ENCODE results near the gene OGFR.
A peak's percentile ranks its signal among the peaks of the same experiment; 100 is the strongest.

The OGFR gene

DNA sequence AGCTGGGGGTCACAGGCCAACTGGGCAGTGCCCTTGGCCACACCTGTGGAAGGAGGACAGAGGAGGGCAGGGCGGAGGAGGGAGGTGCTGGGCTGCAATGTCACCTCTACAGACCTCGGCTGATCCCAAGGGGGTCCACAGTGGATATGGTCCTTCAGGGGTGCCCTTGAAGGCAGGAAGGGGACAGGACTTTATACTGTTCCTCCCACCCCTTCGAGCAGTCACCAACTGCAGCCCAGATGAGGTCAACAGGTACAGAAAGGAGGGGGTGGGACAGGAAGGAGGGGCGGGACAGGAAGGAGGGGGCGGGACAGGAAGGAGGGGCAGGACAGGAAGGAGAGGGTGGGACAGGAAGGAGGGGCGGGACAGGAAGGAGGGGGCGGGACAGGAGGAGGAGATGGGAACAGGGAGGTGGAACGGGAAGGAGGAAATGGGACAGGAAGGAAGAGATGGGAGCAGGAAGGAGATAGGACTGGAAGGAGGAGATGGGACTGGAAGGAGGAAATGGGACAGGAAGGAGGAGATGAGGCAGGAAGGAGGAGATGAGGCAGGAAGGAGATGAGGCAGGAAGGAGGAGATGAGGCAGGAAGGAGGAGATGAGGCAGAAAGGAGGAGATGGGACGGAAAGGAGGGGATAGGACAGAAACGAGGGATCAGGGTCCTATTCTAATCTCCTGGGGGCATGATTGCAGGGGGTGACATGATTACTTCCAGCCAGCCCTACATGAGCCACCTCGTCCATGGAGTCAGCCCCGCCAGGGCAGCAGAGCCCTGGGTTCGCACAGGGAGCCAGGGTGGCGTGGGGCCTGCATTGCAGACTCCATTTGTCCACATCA lies 27.7 kb upstream of the OGFR start:
- TF ChIP-seq TAF1 (IDR thresholded peaks at IDR 0.05; ENCODE audit: borderline replicate concordance, low read depth, low read length) (no peak), POLR2A (IDR thresholded peaks at IDR 0.05; ENCODE audit: low read depth, low read length) (no peak), POLR2AphosphoS5 (IDR thresholded peaks at IDR 0.05; ENCODE audit: low read depth, low read length) (no peak)
- DNase-seq (ENCODE audit: insufficient read length): peak; percentile 75
- FAIRE-seq: peak; percentile 82

DNA sequence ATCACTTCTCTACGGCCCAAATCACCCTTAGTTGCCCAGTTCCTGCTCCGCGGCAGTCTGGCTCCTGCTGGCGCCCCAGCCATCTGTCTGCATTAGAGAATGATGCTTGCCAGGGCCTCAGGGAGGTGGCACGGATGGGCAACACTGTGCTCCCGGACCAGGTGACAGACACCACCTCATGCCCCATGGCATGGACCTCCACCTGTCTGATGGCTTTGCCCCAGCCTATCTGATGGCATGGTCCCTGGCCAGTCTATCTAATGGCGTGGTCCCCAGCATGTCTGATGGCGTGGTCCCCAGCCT lies 27.2 kb upstream of the OGFR start:
- DNase-seq (ENCODE audit: insufficient read length) (no peak), FAIRE-seq (no peak)
- TF ChIP-seq POLR2AphosphoS5 (IDR thresholded peaks at IDR 0.05; ENCODE audit: low read depth, low read length) (no peak), POLR2A (IDR thresholded peaks at IDR 0.05; ENCODE audit: low read depth, low read length) (no peak), TAF1 (IDR thresholded peaks at IDR 0.05; ENCODE audit: borderline replicate concordance, low read depth, low read length) (no peak)

DNA sequence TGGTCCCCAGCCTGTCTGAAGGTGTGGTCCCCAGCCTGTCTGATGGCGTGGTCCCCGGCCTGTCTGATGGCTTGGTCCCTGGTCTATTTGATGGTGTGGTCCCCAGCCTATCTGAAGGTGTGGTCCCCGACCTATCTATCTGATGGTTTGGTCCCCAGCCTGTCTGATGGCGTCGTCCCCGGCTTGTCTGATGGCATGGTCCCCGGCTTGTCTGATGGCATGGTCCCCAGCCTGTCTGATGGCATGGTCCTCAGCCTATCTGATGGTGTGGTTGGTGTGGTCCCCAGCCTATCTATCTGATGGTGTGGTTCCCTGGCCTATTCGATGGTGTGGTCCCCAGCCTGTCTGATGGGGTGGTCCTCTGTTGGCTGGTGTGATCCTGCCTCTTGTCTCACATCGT lies 26.6 kb upstream of the OGFR start:
- FAIRE-seq (no peak), DNase-seq (ENCODE audit: insufficient read length) (no peak)
- TF ChIP-seq POLR2A (IDR thresholded peaks at IDR 0.05; ENCODE audit: low read depth, low read length) (no peak), TAF1 (IDR thresholded peaks at IDR 0.05; ENCODE audit: borderline replicate concordance, low read depth, low read length) (no peak), POLR2AphosphoS5 (IDR thresholded peaks at IDR 0.05; ENCODE audit: low read depth, low read length) (no peak)

DNA sequence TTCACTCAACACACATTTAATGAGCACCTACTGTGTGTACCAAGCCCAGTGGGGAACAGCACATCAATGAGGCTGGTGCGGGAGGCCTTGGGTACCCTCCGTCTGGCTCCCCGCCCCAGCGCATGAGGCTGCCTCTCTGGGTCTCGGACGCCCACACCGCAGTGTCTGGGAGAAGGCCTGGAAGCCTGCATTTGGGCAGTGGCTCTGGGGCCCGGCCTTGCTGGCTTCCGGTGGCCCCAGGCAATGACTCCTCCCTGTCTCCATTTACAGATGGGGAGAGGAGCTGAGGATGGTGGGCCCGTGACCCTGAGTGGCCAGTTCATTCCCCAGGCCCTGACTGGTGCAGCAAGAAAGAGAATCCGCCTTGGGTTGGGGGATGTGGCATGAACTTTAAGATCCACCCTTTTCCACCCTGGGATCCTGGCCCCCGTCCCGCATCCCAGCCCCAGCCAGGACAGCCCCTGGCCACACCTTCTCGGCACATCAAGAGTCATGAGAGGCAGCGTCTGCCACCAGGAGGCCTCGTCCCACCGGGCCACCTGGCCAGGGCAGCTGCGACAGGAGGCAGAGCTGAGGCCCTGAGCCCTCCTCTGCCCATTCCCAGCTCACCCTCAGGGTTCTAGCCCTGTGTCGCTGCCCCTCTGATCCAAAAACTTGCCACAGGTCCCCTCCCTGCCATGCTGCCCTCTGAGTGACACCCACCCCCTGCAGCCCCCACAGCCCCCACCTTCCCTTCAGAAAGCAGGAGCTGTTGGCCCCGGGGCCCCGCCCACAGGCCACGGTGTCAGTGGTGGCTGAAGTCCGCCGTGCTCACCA lies 25.8 kb upstream of the OGFR start:
- DNase-seq (ENCODE audit: insufficient read length) (no peak), FAIRE-seq (no peak)
- TF ChIP-seq POLR2AphosphoS5 (IDR thresholded peaks at IDR 0.05; ENCODE audit: low read depth, low read length) (no peak), POLR2A (IDR thresholded peaks at IDR 0.05; ENCODE audit: low read depth, low read length) (no peak), TAF1 (IDR thresholded peaks at IDR 0.05; ENCODE audit: borderline replicate concordance, low read depth, low read length) (no peak)

DNA sequence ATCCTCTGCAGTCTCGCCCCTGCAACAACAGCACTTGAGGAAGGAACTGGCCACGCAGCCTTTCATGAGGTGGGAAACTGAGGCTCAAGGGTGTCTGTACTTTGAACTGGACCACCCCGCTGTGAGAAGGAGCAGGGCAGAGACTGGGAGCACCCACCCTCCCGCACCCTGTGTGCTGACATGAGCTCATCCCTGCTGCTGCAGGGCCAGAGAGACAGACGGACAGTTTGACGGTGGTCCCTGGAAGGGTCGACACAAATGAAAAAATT lies 25.3 kb upstream of the OGFR start:
- FAIRE-seq: no peak
- DNase-seq (ENCODE audit: insufficient read length): no peak

DNA sequence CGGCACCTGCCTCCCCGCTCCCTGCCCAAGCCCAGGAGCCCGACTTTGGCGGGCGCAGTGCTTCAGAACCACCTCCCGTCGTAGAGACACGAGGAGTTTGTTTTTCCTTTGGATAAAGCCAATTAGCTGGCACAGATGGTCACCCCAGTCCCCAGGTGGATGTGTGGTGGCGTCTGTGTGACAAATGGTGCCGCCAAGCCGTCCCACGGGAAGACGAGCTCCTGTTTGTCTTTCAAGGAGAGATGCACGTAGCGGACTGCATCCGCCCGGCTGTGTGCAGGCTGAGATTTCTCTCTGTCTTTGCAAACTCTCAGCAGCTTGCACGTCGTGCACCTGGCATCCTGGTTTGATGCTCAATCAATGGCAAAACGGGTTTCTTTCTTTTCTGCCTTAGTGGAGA lies 24.4 kb upstream of the OGFR start:
- TF ChIP-seq POLR2AphosphoS5 (IDR thresholded peaks at IDR 0.05; ENCODE audit: low read depth, low read length): no peak
- TF ChIP-seq TAF1 (IDR thresholded peaks at IDR 0.05; ENCODE audit: borderline replicate concordance, low read depth, low read length): no peak
- no peak for FAIRE-seq
- no peak for DNase-seq (ENCODE audit: insufficient read length)

More for the DNA sequence above, 25.3 kb upstream of the OGFR start:
- no peak for TF ChIP-seq POLR2AphosphoS5 (IDR thresholded peaks at IDR 0.05; ENCODE audit: low read depth, low read length)
- no peak for TF ChIP-seq TAF1 (IDR thresholded peaks at IDR 0.05; ENCODE audit: borderline replicate concordance, low read depth, low read length)
- TF ChIP-seq POLR2A (IDR thresholded peaks at IDR 0.05; ENCODE audit: low read depth, low read length): no peak

DNA sequence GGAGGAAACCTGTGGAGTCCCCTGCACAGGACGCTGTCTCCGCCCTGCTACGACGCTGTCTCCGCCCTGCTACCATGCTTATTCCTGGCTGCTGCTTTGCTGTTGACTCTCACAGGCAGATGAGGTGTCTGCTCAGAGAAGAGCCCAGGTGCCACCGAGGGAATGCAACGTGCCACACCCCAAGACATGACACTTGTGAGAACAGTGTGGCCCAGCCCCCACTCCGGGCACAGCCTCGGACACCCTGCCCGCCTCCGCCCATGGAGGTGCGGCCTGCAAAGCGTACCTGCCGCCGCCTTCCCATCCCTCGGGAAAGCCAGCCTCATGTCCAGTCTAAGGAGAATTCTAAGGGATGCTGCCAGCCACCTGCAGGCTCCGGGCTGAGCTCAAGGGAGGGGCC lies 23.9 kb upstream of the OGFR start:
- FAIRE-seq (no peak), DNase-seq (ENCODE audit: insufficient read length) (no peak)
- TF ChIP-seq POLR2AphosphoS5 (IDR thresholded peaks at IDR 0.05; ENCODE audit: low read depth, low read length) (no peak), TAF1 (IDR thresholded peaks at IDR 0.05; ENCODE audit: borderline replicate concordance, low read depth, low read length) (no peak), POLR2A (IDR thresholded peaks at IDR 0.05; ENCODE audit: low read depth, low read length) (no peak)

DNA sequence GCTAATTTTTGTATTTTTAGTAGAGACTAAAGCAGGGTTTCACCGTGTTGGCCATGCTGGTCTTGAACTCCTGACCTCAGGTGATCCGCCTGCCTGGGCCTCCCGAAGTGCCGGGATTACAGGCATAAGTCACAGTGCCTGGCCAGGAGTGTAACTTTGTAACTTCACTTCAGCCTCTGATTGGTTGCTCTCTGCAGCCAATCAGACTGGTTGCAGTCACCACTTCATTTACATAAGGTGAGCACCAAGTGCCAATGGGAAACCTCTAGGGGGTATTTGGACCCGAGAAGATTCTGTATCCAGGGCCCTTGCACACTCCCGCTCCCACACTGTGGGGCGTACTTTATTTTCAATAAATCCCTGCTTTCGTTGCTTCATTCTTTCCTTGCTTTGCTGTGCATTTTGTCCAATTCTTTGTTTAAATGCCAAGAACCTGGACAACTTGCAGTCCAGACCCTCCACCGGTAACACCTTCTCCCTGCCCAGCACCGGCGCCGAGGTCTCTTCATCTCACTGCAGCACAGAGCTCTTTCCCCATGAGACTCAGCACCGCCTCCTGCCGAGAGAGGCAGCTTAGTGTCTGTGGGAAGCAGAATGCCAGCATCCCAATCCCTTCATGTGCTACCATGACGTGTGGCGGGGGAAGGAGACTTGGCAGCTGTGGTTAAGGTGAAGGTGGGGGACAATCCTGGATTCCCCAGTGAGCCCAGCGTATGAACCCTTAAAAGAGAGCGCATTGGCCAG lies 22.3 kb upstream of the OGFR start:
- DNase-seq (ENCODE audit: insufficient read length) (no peak), FAIRE-seq (no peak)
- TF ChIP-seq POLR2AphosphoS5 (IDR thresholded peaks at IDR 0.05; ENCODE audit: low read depth, low read length) (no peak), POLR2A (IDR thresholded peaks at IDR 0.05; ENCODE audit: low read depth, low read length) (no peak), TAF1 (IDR thresholded peaks at IDR 0.05; ENCODE audit: borderline replicate concordance, low read depth, low read length) (no peak)

DNA sequence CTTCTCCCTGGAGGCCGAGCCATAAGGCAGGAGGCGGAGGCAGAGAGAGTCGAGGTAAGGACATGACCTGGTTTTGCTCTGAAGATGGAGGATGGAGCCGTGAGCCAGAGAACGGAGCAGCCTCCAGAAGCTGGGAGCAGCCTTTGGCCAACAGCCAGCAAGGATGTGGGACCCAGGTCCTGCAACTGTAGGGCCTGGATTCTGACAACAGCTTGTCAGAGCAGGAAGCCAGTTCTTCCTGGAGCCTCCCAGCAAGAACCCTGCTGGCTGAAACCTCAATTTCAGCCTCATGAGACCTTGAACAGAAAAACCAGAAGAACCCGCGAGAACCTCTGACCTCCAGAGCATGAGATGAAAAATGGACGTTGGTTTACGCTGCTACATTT lies 21.7 kb upstream of the OGFR start:
- DNase-seq (ENCODE audit: insufficient read length): no peak
- TF ChIP-seq POLR2A (IDR thresholded peaks at IDR 0.05; ENCODE audit: low read depth, low read length) (no peak), TAF1 (IDR thresholded peaks at IDR 0.05; ENCODE audit: borderline replicate concordance, low read depth, low read length) (no peak), POLR2AphosphoS5 (IDR thresholded peaks at IDR 0.05; ENCODE audit: low read depth, low read length) (no peak)
- no peak for FAIRE-seq

DNA sequence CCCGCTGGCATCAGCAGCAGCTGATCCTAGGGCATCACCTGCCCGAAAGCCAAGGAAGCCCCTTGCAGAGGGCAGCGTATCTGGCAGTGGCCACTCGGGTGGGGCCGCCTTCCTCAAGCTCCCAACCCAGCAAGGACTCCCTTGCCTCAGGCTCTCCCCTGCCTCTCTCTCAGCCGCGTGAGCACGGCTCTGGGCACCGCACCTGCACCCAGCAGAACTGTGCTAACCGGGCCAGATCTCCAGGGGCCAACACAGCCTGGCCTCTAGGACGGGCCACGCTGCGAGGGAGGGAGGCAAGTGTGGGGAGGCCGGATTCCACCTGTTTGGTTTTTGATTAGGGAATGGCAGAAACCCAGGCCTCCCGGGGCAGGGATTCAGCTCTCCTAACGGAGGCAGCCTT lies 20.1 kb upstream of the OGFR start:
- TF ChIP-seq TAF1 (IDR thresholded peaks at IDR 0.05; ENCODE audit: borderline replicate concordance, low read depth, low read length) (no peak), POLR2AphosphoS5 (IDR thresholded peaks at IDR 0.05; ENCODE audit: low read depth, low read length) (no peak), POLR2A (IDR thresholded peaks at IDR 0.05; ENCODE audit: low read depth, low read length) (no peak)
- DNase-seq (ENCODE audit: insufficient read length): no peak
- FAIRE-seq: no peak

DNA sequence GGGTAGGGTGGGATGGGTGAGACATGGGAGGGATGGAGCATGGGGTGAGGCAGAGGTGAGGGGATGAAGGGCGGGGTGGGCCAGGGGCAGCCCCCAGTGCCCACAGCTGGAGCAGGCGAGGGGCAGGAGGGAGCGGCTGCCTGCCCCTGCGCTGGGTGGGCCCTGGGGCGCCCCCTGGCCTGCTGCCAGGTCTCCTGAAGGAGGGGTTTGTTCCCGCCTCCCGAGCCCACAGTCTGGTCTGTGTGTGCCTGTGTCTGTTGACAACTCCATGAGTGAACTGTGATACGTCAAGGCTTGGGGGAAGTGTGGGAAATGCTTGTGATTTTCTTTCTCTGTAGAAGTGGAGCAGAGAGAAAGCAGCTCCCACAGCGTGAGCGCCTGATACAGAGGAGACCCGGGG lies 19.2 kb upstream of the OGFR start:
- DNase-seq (ENCODE audit: insufficient read length) (no peak), FAIRE-seq (no peak)
- TF ChIP-seq TAF1 (IDR thresholded peaks at IDR 0.05; ENCODE audit: borderline replicate concordance, low read depth, low read length) (no peak), POLR2AphosphoS5 (IDR thresholded peaks at IDR 0.05; ENCODE audit: low read depth, low read length) (no peak), POLR2A (IDR thresholded peaks at IDR 0.05; ENCODE audit: low read depth, low read length) (no peak)

All from GM12892 (cell line).